Measurements from ENCODE around the gene FABP1.

Gene FABP1

DNA sequence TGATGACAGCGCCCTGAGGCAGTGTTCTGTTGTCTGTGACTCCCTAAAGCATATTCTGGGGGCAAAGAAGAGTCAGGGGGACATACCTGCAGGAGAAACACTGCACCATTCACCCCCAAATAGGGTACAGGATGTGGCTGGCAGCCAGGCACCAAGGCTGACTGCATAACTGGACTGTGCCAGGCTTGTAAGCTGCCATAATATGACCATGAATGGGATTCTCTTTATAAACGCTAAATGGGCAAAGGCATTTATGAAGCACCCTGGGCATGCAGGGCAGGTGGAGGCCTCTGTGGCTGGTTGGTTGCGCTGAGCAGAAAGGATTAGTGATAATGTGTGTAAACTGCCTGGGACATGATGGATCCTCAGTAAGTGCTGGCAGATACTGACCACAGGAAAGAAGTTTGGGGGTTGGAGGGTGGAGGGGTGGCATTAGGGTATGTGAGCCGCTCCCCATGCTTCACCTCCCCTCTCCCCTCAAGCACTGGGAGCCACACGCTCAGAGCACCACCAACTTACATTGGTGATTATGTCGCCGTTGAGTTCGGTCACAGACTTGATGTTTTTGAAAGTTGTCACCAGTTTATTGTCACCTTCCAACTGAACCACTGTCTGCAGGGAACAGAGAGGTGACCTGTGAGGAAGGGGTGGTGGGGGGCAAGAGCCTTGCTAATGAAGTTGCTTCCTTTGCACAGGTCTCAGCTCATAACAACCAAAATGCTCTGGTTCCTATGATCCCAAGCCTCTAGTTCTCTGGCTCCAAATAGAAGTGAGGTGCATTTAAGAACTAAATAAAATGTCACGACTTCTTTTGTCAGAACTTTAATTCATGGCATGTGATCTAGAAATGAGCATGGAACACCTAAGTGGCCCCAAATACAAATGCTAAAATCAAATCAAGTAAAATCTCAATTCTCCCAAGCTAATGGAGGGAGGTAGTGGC lies 3.6 kb downstream of the FABP1 start:
- TF ChIP-seq, protein P1, sequence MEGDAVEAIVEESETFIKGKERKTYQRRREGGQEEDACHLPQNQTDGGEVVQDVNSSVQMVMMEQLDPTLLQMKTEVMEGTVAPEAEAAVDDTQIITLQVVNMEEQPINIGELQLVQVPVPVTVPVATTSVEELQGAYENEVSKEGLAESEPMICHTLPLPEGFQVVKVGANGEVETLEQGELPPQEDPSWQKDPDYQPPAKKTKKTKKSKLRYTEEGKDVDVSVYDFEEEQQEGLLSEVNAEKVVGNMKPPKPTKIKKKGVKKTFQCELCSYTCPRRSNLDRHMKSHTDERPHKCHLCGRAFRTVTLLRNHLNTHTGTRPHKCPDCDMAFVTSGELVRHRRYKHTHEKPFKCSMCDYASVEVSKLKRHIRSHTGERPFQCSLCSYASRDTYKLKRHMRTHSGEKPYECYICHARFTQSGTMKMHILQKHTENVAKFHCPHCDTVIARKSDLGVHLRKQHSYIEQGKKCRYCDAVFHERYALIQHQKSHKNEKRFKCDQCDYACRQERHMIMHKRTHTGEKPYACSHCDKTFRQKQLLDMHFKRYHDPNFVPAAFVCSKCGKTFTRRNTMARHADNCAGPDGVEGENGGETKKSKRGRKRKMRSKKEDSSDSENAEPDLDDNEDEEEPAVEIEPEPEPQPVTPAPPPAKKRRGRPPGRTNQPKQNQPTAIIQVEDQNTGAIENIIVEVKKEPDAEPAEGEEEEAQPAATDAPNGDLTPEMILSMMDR (IDR thresholded peaks at IDR 0.05; ENCODE audit: insufficient read depth, low read length, poor library complexity, severe bottlenecking), result no peak
- Histone ChIP-seq H3K4me3 (replicated peaks; ENCODE audit: low read depth, low read length) (no peak overlapping the region), H3K36me3 (ENCODE audit: control insufficient read depth, insufficient read depth, low read length) (no peaks in the 10 kb centered on the region), H3K27me3 (replicated peaks; ENCODE audit: control insufficient read depth, insufficient read depth, low read length) (no peaks in the 10 kb centered on the region; the same call in 1 of the 2 replicates)
- no peak for DNase-seq (ENCODE audit: extremely low read depth, insufficient read length)

DNA sequence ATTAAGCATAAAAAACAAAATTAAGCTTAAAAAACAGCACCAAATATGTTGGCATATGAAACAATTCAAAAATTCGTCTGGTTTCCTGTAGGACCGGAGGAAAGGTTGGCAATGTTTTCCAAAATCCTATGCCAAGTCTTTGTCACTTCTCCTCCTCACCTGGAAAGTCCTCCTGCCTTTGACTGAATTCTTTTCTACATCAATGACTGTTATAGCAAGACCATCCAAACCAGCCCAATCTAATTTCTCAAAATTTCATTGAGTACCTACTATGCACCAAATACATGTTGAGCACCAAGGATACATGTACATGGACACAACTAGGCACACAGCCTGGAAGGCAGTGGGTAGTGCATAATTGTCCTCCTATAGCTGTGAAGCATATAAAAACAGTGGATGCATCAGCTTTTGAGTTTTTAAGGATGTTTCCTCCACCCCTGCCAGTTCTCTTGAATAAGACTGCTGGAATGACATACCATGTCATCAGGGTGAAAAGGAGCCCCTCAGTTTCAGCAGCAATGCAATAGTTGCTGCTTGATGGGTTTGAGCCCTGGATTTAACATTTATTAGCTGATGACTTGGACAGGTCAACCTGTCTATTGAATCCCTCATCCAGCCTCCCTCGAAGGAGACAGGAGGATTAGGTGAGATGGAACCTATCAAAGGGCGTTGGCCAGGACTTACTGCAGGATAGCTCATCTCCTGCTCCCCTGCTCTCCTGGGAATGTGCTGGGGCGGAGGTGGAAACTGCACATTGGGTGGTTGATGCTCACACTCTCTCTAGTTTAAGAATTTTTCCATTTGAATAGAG lies 4.5 kb downstream of the FABP1 start:
- DNase-seq (ENCODE audit: extremely low read depth, insufficient read length), result no peak
- H3K27me3 ChIP-seq (replicated peaks; ENCODE audit: control insufficient read depth, insufficient read depth, low read length), result no peaks in the 10 kb centered on the region; the same call in 1 of the 2 replicates
- TF ChIP-seq, protein P1 (IDR thresholded peaks at IDR 0.05; ENCODE audit: insufficient read depth, low read length, poor library complexity, severe bottlenecking), result no peak
- no peak overlapping the region for H3K4me3 ChIP-seq (replicated peaks; ENCODE audit: low read depth, low read length)
- H3K36me3 ChIP-seq (ENCODE audit: control insufficient read depth, insufficient read depth, low read length), result no peaks in the 10 kb centered on the region

DNA sequence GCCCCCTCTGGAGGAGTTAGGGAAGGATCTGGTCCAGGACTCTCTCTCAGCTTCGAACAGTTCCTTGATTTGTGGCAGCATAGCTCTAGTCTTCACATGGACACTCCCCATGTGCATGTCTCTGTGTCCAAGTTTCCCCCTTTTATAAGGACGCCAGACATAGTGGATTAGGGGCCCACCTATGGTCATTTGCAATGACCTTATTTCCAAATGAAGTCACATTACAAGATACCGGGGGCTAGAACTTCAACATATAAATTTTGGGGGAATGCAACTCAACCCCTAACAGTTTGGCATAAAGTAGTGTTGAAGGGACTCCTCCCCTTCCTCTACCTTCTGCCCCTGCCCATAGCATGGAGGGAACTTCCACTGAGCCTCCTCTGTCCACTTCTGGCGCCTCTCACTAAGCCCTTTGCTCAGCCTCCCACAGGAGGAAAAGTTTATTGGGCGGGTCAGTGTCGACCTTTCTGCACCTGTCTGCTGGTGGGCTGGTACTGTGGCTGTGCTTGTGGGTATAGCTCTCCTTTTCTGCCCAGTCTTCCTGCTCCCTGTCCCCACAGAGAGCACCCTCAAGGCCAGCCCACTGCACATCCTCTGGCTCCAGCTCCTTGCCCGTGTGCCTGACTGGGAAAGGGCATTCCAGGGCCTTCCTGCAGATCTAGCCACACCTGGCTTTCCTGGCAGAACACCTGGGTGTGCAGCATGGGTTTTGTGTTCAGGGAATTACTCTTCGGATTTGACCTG lies 5.5 kb downstream of the FABP1 start:
- Histone ChIP-seq H3K36me3 (ENCODE audit: control insufficient read depth, insufficient read depth, low read length) (no peaks in the 10 kb centered on the region), H3K4me3 (replicated peaks; ENCODE audit: low read depth, low read length) (no peak overlapping the region), H3K27me3 (replicated peaks; ENCODE audit: control insufficient read depth, insufficient read depth, low read length) (no peaks in the 10 kb centered on the region; the same call in 1 of the 2 replicates)
- DNase-seq (ENCODE audit: extremely low read depth, insufficient read length), result no peak
- TF ChIP-seq, protein P1 (IDR thresholded peaks at IDR 0.05; ENCODE audit: insufficient read depth, low read length, poor library complexity, severe bottlenecking), result no peak

DNA sequence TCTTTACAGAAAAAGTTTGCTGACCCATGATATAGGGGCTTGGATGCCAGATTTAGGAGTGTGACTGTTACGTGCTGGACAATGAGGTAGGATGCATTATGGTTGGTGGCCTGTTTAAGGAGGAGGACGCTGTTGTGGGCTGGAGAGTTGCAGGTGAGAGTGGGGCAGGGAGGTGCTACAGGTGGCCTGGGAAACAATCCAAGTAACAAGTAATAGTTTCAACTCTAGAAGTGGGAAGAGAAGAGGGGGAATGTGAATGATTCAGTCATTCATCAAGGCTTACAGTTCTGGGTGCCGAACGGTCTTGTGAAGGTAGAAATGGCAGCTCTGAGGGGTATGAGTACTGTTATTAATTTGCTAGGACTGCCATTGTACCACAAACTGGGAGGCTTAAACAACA lies 6.2 kb downstream of the FABP1 start:
- H3K27me3 ChIP-seq (replicated peaks; ENCODE audit: control insufficient read depth, insufficient read depth, low read length), result no peaks in the 10 kb centered on the region; the same call in 1 of the 2 replicates

DNA sequence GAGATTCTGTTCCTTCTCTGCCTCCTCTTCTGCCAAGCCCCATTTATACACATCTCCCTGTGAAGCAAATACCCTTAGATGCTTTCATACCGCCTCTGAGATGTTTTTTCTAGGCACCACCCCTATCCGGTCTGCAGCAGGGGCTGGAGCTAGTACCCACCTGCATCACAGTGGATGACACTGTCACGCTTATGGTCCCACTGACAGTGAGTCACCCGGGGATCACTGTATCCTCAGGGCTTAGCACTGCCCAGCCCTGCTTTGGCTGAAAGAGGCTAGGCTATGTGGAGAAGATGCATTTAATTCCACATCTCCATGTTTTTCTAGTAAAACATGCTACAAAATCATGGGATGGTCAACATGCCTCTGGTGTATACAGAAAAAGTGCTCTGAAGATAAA lies 9.9 kb downstream of the FABP1 start:
- Histone ChIP-seq H3K4me3 (replicated peaks; ENCODE audit: low read depth, low read length) (no peak overlapping the region), H3K27me3 (replicated peaks; ENCODE audit: control insufficient read depth, insufficient read depth, low read length) (no peaks in the 10 kb centered on the region; the same call in none of the 2 replicates), H3K36me3 (ENCODE audit: control insufficient read depth, insufficient read depth, low read length) (no peaks in the 10 kb centered on the region)
- DNase-seq (ENCODE audit: extremely low read depth, insufficient read length), result no peak
- TF ChIP-seq, protein P1 (IDR thresholded peaks at IDR 0.05; ENCODE audit: insufficient read depth, low read length, poor library complexity, severe bottlenecking), result no peak

More for the DNA sequence above, 6.2 kb downstream of the FABP1 start:
- DNase-seq (ENCODE audit: extremely low read depth, insufficient read length), result no peak
- Histone ChIP-seq H3K4me3 (replicated peaks; ENCODE audit: low read depth, low read length) (no peak overlapping the region), H3K36me3 (ENCODE audit: control insufficient read depth, insufficient read depth, low read length) (no peaks in the 10 kb centered on the region)
- TF ChIP-seq, protein P1 (IDR thresholded peaks at IDR 0.05; ENCODE audit: insufficient read depth, low read length, poor library complexity, severe bottlenecking), result no peak
